Smooth muscle cell of the coronary artery (primary cell): ENCODE data around the gene UPP1. TPM values are rescaled to one million over a fixed set of nuclear protein-coding genes. Genes with fewer than 3 reads are reported as not detected.

ENCODE experiments used
- total RNA-seq: library from RNA; depleted of rRNA; stranded (reverse); fragments of >200 nt; gene quantifications from 2 replicates; pipeline ENCODE4 v1.2.3, GENCODE V29; 2014; ENCODE audit warnings: low replicate concordance

Gene UPP1
- 7.3 and 14.4 TPM in 2 replicates for total RNA-seq

DNA sequence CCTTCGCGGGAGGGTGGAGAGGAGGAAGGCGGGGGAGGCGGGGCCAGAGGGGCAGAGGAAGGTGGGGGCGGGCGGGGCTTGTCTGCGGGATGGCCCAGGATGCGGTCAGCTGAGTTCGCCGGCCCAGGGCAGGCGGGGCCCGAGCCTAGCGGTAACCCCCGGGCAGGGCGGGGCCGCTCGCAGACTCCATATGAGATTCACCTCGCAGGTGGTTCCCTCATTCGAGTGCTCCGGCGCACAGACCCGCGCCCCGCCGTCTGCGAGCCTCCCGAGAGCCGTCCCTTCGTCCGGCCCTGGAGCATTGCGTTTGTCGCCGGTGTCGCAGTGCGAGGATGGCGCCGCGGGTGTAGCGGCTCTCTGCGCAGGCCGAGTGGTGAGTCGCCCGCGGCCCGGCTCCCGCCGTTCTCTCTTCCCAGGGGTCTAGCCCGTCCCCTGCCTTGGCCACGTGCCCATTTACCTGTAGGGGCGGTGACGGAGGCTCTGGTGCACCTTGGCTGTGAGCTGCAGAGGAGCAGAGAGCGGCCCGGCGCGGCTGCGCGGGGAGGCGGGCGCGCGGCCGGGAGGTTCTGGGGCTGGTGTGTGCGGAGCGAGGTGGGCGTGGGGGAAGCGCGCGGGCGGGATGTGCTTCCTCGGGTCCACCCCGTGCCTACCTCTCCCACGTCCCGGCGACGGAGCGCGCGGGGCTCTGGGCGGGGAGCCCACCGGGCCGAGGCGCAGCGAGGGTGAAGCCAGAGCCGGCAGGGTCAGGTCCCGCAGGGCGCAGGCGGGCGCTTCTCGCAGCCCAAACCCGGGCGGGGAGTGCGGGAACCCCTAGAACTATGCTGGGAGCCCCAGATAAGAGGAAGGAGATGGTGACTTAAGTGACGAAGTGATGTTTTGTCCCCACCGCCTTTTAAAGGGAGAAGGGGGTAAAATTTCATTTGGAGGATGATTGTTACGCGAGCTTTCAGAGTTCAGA lies at the start of gene UPP1:
Gene UPP1, plus strand, starts transcription at position 220 of the 958 bp plus-strand sequence. CDS start 5,519 bp downstream, outside the sequence.

Other genes starting within 250 kb of the UPP1 start
- gene PKD1L1, start 140.8 kb upstream of the UPP1 start, total RNA-seq: under 0.01 TPM in 2 replicates
- gene HUS1, start 109.7 kb upstream of the UPP1 start, total RNA-seq: 11.1 and 11.7 TPM in 2 replicates
- gene SUN3, start 60.2 kb upstream of the UPP1 start, total RNA-seq: not detected in 2 replicates
- not detected in 2 replicates for gene C7orf57, start 53.7 kb upstream of the UPP1 start, total RNA-seq
- under 0.01 and 0.08 TPM in 2 replicates for gene ABCA13, start 82.2 kb downstream of the UPP1 start, total RNA-seq